HG03280 (cell line): ENCODE data around the gene TRAM2.
"Not testable (repeated sequence)": the region's sequence is repeated elsewhere in the genome, so short reads cannot be mapped to it uniquely, and the experiment has no call there.

Source experiments
- ATAC-seq: cut with Tn5 transposase; IDR thresholded peaks from one replicate; pipeline ENCODE4 v1.9.1; 2021; ENCODE audit warnings: mild to moderate bottlenecking, moderate library complexity; ENCODE audit not compliant: unreplicated experiment

Gene TRAM2

GRCh38 chr6:52497652-52498408 is 79.0 kb downstream of the TRAM2 start:
- ATAC-seq = peak; percentile 86

DNA sequence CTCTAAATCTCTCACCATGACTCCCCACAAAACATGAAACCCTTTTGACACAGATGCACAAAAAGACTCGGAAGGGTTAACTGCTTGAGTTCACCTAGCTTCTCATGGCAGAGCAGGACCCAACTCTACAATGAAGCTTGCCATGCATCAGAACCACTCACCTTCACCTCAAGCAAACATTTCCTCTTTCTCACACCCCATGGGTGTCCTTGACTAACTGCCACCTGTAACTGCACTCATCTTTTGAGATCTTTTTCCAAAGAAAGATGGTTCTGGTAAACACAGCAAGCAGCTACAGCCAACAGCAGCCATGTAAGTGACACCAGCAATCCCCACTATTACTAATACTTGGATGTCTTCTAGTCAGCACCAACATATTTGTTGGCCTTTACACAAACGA is 80.2 kb downstream of the TRAM2 start:
- ATAC-seq = no peak

DNA sequence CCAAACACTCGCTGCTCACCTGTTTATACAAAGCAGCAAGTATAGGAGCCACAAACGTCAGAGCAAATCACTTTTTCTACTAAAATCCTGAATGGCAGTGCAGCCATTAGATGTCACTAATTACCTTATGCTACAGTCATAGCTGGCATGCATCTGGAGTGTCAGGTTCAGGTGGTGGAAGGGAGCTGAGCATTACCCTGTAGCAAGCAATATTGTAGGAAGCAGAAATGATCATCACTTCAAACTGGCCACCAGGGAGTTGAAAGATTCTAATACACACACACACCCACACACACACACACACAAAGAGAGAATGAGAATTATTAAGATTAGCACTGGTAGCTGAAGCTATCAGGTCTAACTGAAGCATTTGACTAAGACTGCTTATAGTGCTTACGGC is 80.9 kb downstream of the TRAM2 start:
- ATAC-seq = no peak

- ATAC-seq = no peak
Observed at GRCh38 chr6:52494298-52495072, 82.4 kb downstream of the TRAM2 start.

GRCh38 chr6:52493669-52494068 is 83.2 kb downstream of the TRAM2 start:
- no peak for ATAC-seq

DNA sequence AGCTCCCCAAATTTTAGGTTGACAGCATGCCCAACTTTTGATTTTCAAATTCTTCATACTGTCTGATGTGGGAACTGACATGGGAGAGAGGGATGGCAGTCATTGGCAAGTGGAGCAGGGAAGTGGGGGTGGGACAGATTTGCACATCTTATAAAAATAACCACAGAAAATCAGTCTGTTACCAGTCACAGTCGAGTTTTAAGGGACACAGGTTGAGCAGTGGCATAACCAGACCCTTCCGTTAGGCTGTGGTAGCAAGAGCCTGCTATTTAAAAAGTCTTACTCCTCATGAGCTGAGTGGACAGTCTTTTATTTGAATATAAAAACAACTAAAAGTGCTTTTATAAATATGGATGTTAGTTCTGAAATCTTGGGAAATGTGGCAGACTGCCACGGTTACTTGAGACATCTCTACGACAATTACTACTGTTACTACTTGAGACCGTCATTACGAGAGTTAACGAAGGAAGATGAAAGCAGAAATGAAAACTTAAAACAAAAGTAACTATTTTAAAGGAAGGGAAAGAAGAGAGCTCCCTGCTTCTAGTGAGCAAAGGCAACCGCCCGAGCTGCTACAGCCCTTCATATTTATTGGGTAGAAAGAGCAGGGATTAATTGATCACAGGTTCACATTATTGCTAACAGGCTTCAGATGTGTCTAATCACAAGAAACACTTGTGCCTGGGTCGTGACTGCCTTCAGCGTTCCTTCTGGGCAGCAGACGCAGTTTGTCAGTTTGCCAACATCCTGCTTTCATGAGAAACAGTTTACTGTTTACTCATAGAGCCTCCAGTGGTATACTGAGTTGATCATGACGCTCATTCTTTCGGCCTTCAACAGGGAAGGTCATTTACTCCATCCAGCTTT is 85.4 kb downstream of the TRAM2 start:
- peak; percentile 74 for ATAC-seq

GRCh38 chr6:52489881-52490280 is 87.0 kb downstream of the TRAM2 start:
- ATAC-seq = no peak

DNA sequence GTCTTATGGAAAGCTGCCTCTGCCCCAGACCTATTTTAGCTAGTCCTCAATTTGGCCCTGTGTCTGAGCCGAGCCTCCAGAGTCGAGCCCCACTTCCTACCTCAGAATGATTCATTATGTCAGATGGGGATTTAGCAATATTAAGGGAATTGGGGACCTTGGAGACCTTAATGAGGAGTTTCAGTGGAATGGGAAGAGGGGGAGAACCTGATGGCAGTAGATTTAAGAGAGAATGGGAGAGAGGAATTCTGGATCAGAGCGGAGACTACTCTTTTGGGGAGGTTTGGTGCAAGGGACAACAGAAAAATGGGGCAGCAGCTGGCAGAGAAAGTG is 93.2 kb downstream of the TRAM2 start:
- ATAC-seq = no peak

GRCh38 chr6:52482903-52483670 is 93.8 kb downstream of the TRAM2 start:
- ATAC-seq = no peak

GRCh38 chr6:52475307-52475706 is 101.6 kb downstream of the TRAM2 start:
- ATAC-seq = no peak

DNA sequence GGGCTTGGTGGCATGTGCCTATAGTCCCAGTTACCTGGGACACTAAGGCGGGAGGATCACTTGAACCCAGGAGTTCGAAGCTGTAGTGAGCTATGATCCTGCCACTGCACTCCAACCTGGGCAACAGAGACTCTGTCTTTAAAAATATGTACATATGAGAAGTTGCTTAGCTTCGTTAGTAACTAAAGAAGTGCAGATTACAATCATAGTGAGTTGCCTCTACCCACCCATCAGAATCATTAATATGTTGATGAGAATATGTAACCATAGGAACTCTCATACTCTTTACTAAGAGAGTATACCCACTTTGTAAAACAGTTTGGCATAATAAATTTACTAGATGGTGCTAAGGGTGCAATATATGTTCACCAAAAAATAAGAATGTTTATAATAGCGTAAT is 102.7 kb downstream of the TRAM2 start:
- ATAC-seq = no peak

DNA sequence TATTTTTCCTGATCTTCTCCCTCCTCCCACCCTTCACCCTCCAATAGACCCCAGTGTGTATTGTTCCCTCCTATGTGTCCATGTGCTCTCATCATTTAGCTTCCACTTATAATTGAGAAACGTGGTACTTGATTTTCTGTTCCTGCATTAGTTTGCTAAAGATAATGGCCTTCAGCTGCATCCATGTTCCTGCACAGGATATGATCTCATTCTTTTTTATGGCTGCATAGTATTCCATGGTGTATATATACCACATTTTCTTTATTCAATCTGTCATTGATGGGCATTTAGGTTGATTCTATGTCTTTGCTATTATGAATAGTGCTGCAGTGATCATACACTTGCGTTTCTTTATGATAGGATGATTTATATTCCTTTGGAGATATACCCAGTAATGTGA is 115.7 kb downstream of the TRAM2 start:
- not testable (repeated sequence) for ATAC-seq

DNA sequence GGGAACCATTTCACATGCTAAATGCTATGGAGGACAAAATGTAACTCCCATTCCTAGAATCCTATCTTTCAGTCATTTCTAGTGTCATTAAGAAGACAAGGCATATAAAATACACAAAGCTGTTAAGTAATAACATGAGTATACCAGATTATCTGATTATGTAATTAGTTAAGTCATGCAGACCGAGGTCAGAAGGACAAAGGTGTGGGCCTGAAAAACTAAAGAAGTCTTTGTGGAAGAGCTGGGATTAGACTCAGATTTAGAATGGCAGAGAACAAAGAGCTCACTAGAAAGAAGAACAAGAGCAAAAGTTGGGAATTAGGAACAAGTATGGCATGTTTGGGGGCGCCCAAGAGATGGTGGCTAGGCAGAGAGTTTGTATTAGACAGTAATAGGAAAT is 119.8 kb downstream of the TRAM2 start:
- no peak for ATAC-seq

DNA sequence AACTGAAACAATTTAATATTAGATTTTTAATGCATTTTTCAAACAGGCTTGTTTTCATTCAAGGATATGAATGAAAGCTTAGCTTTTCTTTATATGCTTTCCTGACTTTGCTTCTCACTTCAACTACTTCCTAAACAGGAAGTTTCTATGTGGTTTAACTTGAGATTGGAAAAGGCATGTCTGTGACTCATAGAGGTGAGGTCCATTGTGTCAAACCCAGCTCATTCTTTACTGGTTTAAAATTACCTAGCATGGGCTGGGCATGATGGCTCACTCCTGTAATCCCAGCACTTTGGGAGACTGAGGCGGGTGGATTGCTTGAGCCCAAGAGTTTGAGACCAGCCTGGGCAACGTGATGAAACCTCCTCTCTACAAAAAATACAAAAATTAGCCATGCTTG is 122.3 kb downstream of the TRAM2 start:
- ATAC-seq = no peak
